Measurements from ENCODE around the gene AK9.
"Not testable (repeated sequence)": the region's sequence is repeated elsewhere in the genome, so short reads cannot be mapped to it uniquely, and the experiment has no call there.

The AK9 gene

GRCh38 chr6:109690737-109691621 is at the start of gene AK9, which contains the start of gene FIG4:
Gene AK9 (minus strand): TSS chr6:109691202. CDS start chr6:109675745, 15,457 bp downstream.
Gene FIG4 (plus strand): TSS chr6:109691296. CDS start chr6:109691436, 140 bp downstream.
- DNase-seq (ENCODE audit: low read depth in 2 of 2): peak; percentile 85 to 89

GRCh38 chr6:109740787-109741186 is 49.8 kb upstream of the AK9 start:
- DNase-seq (ENCODE audit: low read depth in 2 of 2): no peak

- no peak for DNase-seq (ENCODE audit: low read depth in 2 of 2)
These were observed 48.7 kb upstream of the AK9 start for GRCh38 chr6:109739686-109740085.

DNA sequence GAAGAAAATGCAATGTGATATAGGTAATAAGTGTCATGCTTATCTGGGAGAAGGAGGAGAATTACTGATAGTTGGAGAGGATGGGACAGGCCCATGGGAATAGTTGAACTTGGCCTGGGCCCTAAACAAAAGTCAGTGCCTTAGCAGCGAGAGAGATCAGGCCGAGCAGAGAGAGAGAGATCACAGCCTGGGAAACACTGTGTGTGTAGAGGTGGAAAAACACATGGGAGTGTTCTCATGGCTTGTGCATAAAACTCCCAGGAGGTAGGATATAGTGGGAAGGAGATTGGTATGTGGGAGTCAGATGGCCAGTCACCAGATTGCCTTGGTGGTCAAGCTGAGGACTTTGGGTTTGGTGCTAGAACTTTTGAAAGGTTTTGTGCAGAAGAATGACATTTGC is 47.7 kb upstream of the AK9 start:
- DNase-seq (ENCODE audit: low read depth in 2 of 2): no peak

DNA sequence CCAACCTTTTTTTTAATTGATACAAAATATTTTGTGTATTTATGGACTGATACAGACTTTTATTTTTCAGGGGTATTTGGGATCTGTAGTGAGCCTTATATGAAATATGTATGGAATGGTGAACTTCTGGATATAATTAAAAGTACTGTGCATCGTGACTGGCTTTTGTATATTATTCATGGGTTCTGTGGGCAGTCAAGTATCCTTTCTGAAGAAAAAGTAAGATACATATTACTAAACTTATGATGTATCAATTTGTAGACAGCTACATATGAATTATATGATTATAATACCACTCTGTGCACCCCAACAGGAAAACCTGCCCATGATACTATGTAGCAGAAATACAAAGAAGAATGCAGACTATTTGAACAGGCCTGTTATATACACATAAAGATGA is 47.3 kb upstream of the AK9 start:
- no peak for DNase-seq (ENCODE audit: low read depth in 2 of 2)

GRCh38 chr6:109736273-109737025 is 45.4 kb upstream of the AK9 start:
- DNase-seq (ENCODE audit: low read depth in 2 of 2): no peak

DNA sequence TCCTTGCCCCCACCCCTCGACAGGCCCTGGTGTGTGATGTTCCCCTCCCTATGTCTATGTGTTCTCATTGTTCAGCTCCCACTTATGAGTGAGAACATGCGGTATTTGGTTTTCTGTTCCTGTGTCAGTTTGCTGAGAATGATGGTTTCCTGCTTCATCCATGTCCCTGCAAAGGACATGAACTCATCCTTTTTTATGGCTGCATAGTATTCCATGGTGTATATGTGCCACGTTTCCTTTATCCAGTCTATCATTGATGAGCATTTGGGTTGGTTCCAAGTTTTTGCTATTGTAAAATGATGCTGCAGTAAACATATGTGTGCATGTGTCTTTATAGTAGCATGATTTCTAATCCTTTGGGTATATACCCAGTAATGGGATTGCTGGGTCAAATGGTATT is 34.2 kb upstream of the AK9 start:
- DNase-seq (ENCODE audit: low read depth in 2 of 2): not testable (repeated sequence)

DNA sequence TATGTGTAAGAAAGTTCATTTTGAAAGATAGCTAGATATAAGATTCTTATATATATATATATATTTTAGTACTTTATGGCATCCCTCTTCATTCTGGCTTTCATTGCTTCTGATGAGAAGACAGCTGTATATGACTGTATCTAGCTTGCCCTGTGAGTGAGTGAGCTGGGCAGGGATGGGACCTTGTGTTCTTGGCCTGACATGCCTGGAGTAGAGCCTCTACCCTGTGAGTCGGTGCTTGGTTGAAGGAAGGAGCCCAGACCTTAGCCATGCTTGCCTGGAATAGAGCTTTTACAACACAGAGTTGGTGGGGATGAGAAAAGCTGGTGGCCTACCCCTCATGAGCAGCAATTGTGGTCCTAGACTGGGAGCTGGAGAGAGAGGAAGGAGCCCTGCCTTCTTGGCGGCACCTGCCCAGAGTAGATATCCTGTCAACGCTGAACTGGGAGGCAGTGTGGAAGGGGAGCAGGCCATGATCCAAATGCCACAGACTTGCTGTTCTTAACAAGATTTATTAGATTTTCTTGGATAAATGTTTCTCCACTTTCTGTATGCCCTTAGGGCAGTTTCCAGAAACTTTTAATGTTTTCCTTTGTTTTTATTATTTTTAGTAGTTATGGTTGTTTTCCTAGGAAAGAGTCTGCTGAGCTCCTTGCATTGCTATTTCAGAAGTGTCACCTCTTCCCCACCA is 31.7 kb upstream of the AK9 start:
- no peak for DNase-seq (ENCODE audit: low read depth in 2 of 2)

DNA sequence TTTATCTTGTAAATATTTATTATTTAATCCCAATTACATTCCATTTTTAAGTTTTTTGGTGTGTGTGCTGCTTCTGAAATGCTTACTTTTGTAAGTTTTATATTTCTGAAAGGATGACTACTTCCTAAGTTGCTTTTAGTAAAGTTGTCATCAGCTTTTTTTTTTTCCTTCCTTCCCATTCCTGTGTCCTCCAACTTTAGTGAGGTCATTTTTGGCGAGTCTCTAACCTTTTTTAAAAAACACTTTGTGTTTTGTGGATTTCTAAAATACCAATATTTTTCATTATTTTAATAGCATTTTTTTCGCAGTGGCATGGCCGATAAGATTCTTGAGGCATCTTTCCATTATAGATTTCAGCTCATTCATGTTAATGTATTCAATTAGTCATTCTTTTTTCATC is 31.0 kb upstream of the AK9 start:
- no peak for DNase-seq (ENCODE audit: low read depth in 2 of 2)

GRCh38 chr6:109720311-109720710 is 29.3 kb upstream of the AK9 start:
- no peak for DNase-seq (ENCODE audit: low read depth in 2 of 2)

DNA sequence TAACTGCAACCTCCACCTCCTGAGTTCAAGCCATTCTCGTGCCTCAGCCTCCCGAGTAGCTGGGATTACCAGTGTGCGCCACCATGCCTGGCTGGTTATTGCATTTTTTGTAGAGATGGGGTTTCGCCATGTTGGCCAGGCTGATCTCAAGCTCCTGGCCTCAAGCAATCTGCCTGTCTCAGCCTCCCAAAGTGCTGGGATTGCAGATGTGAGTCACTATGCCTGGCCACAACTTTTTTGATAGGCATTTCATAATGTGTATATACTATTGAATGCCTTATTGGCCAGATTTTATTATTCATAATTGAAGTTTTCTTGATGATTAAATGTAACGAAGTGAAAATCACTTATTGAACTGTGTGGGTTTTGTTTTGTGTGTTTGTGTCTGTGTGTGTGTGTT is 28.0 kb upstream of the AK9 start:
- no peak for DNase-seq (ENCODE audit: low read depth in 2 of 2)

DNA sequence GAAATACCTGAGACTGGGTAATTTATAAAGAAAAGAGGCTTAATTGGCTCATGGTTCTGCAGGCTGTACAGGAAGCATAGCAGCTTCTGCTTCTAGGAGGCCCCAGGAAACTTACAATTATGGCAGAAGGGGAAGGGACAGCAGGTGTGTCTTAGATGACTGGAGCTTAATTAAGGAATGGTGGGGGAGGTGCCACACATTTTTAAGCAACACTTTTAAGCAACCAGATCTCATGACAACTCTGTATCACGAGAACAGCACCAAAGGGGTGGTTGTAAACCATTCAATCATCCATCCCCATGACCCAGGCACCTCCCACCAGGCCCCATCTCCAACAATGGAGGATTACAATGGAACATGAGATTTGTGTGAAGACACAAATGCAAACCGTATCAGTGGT is 27.0 kb upstream of the AK9 start:
- no peak for DNase-seq (ENCODE audit: low read depth in 2 of 2)

DNA sequence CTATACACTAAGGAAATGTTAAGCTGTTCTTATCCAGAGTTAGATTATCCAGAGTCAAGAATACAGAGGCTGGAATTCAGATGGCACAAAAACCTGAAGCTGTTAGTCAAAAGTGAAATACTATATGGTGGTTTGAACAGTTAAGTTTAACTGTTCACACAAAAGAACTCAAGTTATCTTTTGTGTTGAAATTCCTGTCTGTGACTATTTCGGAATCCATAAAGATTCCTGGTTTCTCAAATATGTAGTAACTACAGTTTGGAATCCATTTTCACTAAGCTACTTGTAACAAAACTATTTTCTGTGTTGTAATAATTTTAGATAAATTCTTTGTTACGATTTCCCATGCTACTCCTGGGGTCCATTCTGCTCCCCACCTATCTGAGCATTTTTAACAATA is 24.6 kb upstream of the AK9 start:
- DNase-seq (ENCODE audit: low read depth in 2 of 2): no peak

DNA sequence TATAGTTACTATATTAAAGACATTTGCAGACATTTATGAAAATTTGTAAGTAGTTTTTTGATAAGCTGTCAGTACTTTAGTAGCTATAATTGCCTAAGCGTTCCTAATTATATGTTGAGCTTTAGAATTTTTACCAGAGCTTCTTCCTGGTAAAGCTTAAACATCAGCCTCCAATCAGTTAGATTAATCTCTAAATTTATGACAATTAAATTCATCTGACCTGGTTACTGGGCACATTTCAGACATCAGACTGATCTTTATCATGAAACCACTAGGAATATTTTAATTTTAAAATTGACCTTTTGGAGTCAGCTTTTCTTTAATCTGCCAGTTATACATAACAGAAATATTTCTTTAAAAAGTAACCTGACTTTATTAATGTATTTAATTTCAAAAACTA is 23.6 kb upstream of the AK9 start:
- no peak for DNase-seq (ENCODE audit: low read depth in 2 of 2)

GRCh38 chr6:109714166-109714565 is 23.2 kb upstream of the AK9 start:
- DNase-seq (ENCODE audit: low read depth in 2 of 2): no peak

GRCh38 chr6:109713097-109713496 is 22.1 kb upstream of the AK9 start:
- DNase-seq (ENCODE audit: low read depth in 2 of 2): peak in 1 of 2 donors; percentile 6

DNA sequence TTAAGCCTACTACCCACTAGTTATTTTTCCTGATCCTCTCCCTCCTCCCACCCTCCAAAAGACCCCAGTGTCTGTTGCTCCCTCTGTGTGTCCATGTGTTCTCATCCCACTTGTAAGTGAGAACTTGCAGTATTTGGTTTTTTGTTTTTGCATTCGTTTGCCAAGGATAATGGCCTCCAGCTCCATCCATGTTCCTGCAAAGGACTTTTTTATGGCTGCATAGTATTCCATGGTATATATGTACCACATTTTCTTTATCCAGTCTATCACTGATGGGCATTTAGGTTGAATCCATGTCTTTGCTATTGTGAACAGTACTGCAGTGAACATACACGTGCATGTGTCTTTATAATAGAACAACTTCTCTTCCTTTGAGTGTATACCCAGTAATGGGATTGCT is 17.1 kb upstream of the AK9 start:
- not testable (repeated sequence) for DNase-seq (ENCODE audit: low read depth in 2 of 2)

DNA sequence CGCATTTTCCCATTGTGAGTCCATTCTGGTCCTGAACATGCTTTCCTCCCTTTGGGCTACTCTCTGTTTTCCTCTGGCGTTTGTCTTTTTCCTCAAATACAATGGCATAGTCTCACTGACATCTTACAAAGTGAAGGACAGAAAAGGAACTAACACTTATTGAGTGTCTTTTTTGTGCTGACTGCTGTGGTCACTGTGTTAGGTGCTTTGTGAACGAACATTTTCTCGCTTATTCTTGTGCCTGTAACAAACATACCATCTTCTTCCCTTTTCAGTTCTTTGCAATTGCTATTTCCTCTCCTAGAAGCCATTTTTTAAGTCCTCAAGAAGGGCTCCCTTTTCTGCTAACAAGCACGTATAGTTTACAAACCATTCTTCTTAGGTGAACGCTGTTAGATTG is 15.5 kb upstream of the AK9 start:
- no peak for DNase-seq (ENCODE audit: low read depth in 2 of 2)

DNA sequence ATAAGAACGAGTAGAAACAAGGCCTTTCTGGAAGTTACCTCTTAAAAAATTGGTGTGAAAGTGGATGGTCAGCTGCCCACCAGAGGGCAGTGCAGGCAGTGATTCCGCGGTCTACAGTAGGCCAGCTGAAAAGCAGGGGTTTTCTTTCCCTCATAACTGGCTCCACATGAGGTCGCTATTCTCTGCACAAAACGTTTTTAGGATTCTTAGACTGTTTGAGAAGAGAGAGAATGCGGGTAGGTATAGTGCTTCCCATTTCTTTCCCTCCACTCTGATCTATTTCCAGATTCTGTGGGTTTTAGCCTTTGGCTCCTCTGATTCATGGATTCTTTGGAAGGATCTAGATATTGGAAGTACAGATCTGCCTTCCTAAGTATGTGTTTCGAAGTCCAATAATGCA is 14.3 kb upstream of the AK9 start:
- DNase-seq (ENCODE audit: low read depth in 2 of 2): peak; percentile 56 to 59

DNA sequence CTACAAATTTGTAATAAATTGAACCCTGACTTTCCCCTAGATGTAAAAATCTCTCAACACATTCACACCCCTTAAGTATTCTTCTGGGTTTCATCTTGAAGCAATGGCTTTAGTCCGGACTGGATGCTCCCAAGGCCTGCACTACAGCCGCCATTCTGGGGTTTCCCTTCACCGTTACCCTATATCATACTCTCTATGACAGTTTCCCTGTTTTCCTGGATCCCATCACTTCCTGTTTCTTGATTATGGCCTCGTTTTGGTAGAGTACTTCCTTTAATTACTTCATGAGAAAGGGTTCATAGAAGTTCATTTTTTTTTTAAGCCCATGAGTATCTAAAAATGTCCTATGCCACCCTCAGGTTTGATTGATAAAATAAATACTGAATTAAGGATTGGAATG is 11.8 kb upstream of the AK9 start:
- no peak for DNase-seq (ENCODE audit: low read depth in 2 of 2)

DNA sequence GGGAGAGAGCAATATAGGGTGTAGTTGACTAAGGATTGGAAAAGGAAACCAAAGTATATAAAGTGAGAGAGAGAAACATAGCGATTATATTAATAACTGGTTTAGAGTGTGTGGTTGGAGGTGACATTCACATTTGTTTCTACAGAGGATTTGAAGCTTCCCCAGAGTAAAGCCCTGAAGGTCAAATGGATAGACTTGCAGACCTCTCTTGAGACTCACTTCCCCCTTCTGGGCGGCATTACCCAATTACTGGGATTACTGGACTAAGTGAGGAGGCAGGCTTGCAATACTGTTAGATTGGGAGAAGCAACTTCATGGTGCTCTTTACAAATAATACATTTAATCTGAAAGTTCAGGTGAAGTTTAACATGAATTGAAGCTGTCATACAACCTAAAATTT is 10.8 kb upstream of the AK9 start:
- DNase-seq (ENCODE audit: low read depth in 2 of 2): no peak

DNA sequence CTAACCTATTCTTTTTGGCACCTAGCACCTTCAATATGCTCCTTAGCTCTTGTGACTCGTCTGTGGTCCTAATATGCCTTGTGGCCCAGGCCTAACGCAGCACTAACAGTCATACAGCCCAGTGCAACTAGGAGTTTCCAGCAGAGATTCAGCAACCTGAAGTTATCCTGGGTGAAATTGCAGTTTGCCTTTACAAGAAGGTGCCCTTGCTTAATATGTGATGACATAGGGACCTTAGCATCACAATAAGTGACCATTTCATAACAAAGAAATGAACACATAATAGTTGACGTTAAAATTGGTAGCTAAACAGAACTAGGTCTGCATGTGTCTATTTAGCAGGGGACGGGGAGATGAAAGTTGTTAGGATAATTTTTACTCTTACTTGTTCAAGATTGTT is 10.2 kb upstream of the AK9 start:
- no peak for DNase-seq (ENCODE audit: low read depth in 2 of 2)

All from stimulated activated CD4-positive, alpha-beta T cell treated with anti-CD3 and anti-CD28 coated beads, Interleukin-1b, Interleukin-23, amount 100 ng/mL, for 4 hours (primary cell).